HUES64 (cell line): Measurements from ENCODE around the gene PCDHA4.
A peak's percentile ranks its signal among the peaks of the same experiment; 100 is the strongest.
"Not testable (repeated sequence)": the region's sequence is repeated elsewhere in the genome, so short reads cannot be mapped to it uniquely, and the experiment has no call there.

Experiments
- H3K27ac ChIP-seq: 2 replicates; pipeline ENCODE4 v1.7.0; 2013; ENCODE audit warnings: low read depth, low read length, inconsistent platforms
- H3K27me3 ChIP-seq: 2 replicates; pipeline ENCODE4 v1.6.1; 2013; ENCODE audit warnings: mild to moderate bottlenecking, low read length; ENCODE audit not compliant: insufficient read depth
- H3K36me3 ChIP-seq: 2 replicates; pipeline ENCODE4 v1.6.1; 2013; ENCODE audit warnings: mild to moderate bottlenecking, low read length; ENCODE audit not compliant: insufficient read depth
- H3K4me1 ChIP-seq: 2 replicates; pipeline ENCODE4 v1.6.1; 2013; ENCODE audit warnings: mild to moderate bottlenecking, low read length, moderate library complexity; ENCODE audit not compliant: insufficient read depth
- H3K4me3 ChIP-seq: 2 replicates; pipeline ENCODE4 v1.5.1; 2013; ENCODE audit warnings: mild to moderate bottlenecking, low read length, moderate library complexity
- H3K9ac ChIP-seq: 2 replicates; pipeline ENCODE4 v1.6.1; 2013; ENCODE audit warnings: mild to moderate bottlenecking, low read depth, low read length
- H3K9me3 ChIP-seq: 2 replicates; pipeline ENCODE4 v1.6.1; 2013; ENCODE audit warnings: low read depth, low read length; ENCODE audit not compliant: insufficient read depth
- WGBS: fragments of 150-250, 120-280 bp; methylation state at CpG from one replicate; pipeline ENCODE4 v1.1.7; 2013; ENCODE audit warnings: missing lambda C conversion rate; 5-methylcytosine and 5-hydroxymethylcytosine counted together

The PCDHA4 gene

DNA sequence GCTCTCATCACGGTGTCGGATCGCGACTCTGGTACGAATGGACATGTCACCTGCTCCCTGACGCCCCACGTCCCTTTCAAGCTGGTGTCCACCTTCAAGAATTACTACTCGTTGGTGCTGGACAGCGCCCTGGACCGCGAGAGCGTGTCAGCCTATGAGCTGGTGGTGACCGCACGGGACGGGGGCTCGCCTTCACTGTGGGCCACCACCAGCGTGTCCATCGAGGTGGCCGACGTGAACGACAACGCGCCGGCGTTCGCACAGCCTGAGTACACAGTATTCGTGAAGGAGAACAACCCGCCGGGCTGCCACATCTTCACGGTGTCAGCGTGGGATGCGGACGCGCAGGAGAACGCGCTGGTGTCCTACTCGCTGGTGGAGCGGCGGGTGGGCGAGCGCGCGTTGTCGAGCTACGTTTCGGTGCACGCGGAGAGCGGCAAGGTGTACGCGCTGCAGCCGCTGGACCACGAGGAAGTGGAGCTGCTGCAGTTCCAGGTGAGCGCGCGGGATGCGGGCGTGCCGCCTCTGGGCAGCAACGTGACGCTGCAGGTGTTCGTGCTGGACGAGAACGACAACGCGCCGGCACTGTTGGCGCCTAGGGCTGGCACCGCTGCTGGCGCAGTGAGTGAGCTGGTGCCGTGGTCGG lies 10.7 kb upstream of the PCDHA4 start:
- 96% methylated on average over 72 of the region's 72 CpGs for WGBS
- not testable (repeated sequence) for H3K9ac ChIP-seq, H3K36me3 ChIP-seq, H3K27ac ChIP-seq, H3K4me3 ChIP-seq, H3K4me1 ChIP-seq, H3K27me3 ChIP-seq
- peaks cover 16% of the 10 kb centered on the region; the same call in 1 of the 2 replicates for H3K9me3 ChIP-seq

GRCh38 chr5:140796718-140797095 lies 10.2 kb upstream of the PCDHA4 start:
- Histone ChIP-seq H3K4me1 (no peaks in the 10 kb centered on the region), H3K27me3 (no peaks in the 10 kb centered on the region), H3K36me3 (no peaks in the 10 kb centered on the region), H3K4me3 (no peak overlapping the region), H3K9me3 (peaks cover 13% of the 10 kb centered on the region; the same call in 1 of the 2 replicates), H3K9ac (no peak overlapping the region), H3K27ac (no peak overlapping the region)
- whole genome bisulfite sequencing = 96% methylated on average over 39 of the region's 39 CpGs

DNA sequence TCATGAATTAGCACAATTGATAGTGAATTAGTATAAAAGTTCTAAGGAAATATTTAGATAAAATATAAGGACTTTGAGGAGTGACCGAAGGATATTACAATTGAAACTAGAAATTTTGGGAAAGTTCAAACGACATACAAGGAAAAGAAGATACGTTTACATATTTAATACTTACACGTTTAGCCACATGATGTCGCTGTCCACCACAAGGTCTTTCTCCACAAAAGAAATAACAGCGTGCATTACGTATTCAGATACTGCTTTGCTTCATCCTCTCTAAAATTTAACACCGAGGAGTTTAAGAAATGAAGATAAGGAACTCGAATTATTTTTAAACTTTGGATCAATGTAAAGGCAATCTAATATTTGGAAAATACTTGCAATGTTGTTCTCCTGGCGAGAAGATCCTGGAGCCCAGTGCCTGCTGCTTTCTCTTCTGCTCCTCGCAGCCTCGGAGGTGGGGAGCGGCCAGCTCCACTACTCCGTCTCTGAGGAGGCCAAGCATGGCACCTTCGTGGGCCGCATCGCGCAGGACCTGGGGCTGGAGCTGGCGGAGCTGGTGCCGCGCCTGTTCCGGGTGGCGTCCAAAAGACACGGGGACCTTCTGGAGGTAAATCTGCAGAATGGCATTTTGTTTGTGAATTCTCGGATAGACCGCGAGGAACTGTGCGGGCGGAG lies 5.9 kb upstream of the PCDHA4 start, which contains the start of gene PCDHA3:
Gene PCDHA3, plus strand, starts transcription at position 242 of the 678 bp plus-strand sequence.
- H3K9me3 ChIP-seq = no peaks in the 10 kb centered on the region
- 92% methylated on average over 29 of the region's 29 CpGs for WGBS
- H3K9ac ChIP-seq = no peak within 1 kb of the TSS
- no peaks in the 10 kb centered on the region; the same call in 1 of the 2 replicates for H3K36me3 ChIP-seq
- H3K4me1 ChIP-seq = no peaks in the 10 kb centered on the region
- H3K4me3 ChIP-seq = no peak within 1 kb of the TSS
- H3K27me3 ChIP-seq = no peaks in the 10 kb centered on the region
- H3K27ac ChIP-seq = no peak within 1 kb of the TSS

DNA sequence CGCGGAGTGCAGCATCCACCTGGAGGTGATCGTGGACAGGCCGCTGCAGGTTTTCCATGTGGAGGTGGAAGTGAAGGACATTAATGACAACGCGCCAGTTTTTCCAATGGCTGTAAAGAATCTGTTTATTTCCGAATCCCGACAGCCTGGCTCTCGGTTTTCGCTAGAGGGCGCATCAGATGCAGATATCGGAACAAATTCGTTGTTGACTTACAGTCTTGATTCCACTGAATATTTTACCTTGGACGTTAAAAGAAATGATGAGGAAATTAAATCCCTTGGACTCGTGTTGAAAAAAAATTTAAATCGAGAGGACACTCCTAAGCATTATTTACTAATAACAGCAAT lies 5.4 kb upstream of the PCDHA4 start:
- no peaks in the 10 kb centered on the region; the same call in 1 of the 2 replicates for H3K36me3 ChIP-seq
- WGBS = 93% methylated on average over 16 of the region's 16 CpGs
- no peaks in the 10 kb centered on the region for H3K27me3 ChIP-seq
- H3K4me1 ChIP-seq = no peaks in the 10 kb centered on the region
- H3K9me3 ChIP-seq = no peaks in the 10 kb centered on the region
- no peak overlapping the region for H3K9ac ChIP-seq
- no peak overlapping the region for H3K4me3 ChIP-seq
- no peak overlapping the region for H3K27ac ChIP-seq

- H3K9me3 ChIP-seq = not testable (repeated sequence)
- WGBS = 97% methylated on average over 45 of the region's 45 CpGs
Measured at GRCh38 chr5:140802381-140802780, 4.5 kb upstream of the PCDHA4 start.

GRCh38 chr5:140802781-140803271 lies 4.0 kb upstream of the PCDHA4 start:
- no peaks in the 10 kb centered on the region for H3K9me3 ChIP-seq
- H3K27me3 ChIP-seq = no peaks in the 10 kb centered on the region

More at GRCh38 chr5:140802381-140802780, 4.5 kb upstream of the PCDHA4 start:
- H3K27me3 ChIP-seq, H3K4me3 ChIP-seq, H3K36me3 ChIP-seq, H3K27ac ChIP-seq, H3K4me1 ChIP-seq, H3K9ac ChIP-seq: not testable (repeated sequence)

GRCh38 chr5:140808241-140808888 lies 1.5 kb downstream of the PCDHA4 start:
- WGBS = 96% methylated on average over 62 of the region's 62 CpGs

More at GRCh38 chr5:140802781-140803271, 4.0 kb upstream of the PCDHA4 start:
- Histone ChIP-seq H3K36me3 (no peaks in the 10 kb centered on the region; the same call in 1 of the 2 replicates), H3K4me3 (no peak overlapping the region), H3K4me1 (no peaks in the 10 kb centered on the region), H3K27ac (no peak overlapping the region), H3K9ac (no peak overlapping the region)
- 96% methylated on average over 53 of the region's 53 CpGs for WGBS

DNA sequence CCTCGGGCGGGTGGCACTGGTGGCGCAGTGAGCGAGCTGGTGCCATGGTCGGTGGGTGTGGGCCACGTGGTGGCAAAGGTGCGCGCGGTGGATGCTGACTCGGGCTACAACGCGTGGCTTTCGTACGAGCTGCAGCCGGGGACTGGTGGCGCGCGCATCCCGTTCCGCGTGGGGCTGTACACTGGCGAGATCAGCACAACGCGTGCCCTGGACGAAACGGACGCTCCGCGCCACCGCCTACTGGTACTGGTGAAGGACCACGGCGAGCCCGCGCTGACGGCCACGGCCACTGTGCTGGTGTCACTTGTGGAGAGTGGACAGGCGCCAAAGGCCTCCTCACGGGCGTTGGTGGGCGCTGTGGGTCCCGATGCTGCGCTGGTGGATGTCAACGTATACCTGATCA lies 2.0 kb downstream of the PCDHA4 start:
- Histone ChIP-seq H3K9me3 (no peaks in the 10 kb centered on the region), H3K27me3 (no peaks in the 10 kb centered on the region), H3K4me3 (no peak overlapping the region), H3K4me1 (no peaks in the 10 kb centered on the region), H3K9ac (no peak overlapping the region), H3K36me3 (no peaks in the 10 kb centered on the region), H3K27ac (no peak overlapping the region)
- 96% methylated on average over 43 of the region's 43 CpGs for WGBS

More at GRCh38 chr5:140808241-140808888, 1.5 kb downstream of the PCDHA4 start:
- not testable (repeated sequence) for H3K9ac ChIP-seq, H3K4me3 ChIP-seq, H3K27me3 ChIP-seq, H3K4me1 ChIP-seq, H3K9me3 ChIP-seq, H3K27ac ChIP-seq, H3K36me3 ChIP-seq

DNA sequence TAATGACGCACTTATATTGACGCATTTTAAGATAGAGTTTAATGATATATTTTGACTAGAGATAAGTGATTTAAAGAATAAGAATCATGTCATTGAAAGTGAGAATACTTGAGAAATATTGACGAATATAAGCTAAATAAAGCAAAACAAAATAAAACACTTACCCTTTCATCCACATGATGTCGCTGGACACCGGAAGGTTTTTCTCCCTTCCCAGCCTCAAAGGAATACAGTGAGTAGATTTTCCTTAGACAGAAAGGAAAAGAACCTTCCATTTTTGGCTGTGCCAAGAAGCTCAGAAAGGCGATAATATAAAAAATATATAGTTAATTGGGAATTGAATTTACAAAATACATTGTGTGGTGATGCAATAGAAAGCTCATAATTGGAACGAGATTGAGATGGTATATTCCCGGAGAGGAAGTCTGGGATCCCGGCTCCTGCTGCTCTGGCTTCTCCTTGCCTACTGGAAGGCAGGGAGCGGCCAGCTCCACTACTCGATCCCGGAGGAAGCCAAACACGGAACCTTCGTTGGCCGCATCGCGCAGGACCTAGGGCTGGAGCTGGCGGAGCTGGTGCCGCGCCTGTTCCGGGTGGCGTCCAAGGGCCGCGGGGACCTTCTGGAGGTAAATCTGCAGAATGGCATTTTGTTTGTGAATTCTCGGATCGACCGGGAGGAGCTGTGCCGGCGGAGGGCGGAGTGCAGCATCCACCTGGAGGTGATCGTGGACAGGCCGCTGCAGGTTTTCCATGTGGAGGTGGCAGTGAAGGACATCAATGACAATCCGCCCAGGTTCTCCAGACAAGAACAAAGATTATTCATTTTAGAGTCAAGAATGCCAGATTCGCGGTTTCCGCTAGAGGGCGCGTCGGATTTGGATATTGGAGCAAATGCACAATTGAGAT lies 14.8 kb downstream of the PCDHA4 start, which contains the start of gene PCDHA5:
Gene PCDHA5, plus strand, starts transcription at position 239 of the 906 bp plus-strand sequence.
- no peaks in the 10 kb centered on the region for H3K36me3 ChIP-seq
- H3K4me3 ChIP-seq = 0 out of 2 replicates have a peak within 1 kb of the TSS, but pooled peaks have one; percentile 26
- no peak within 1 kb of the TSS for H3K27ac ChIP-seq
- H3K9me3 ChIP-seq = no peaks in the 10 kb centered on the region
- H3K27me3 ChIP-seq = no peaks in the 10 kb centered on the region
- no peak within 1 kb of the TSS for H3K9ac ChIP-seq
- 94% methylated on average over 38 of the region's 39 CpGs for WGBS
- H3K4me1 ChIP-seq = no peaks in the 10 kb centered on the region

GRCh38 chr5:140822281-140822629 lies 15.4 kb downstream of the PCDHA4 start:
- H3K4me1 ChIP-seq = no peaks in the 10 kb centered on the region
- no peak overlapping the region for H3K27ac ChIP-seq
- no peaks in the 10 kb centered on the region for H3K36me3 ChIP-seq
- H3K27me3 ChIP-seq = no peaks in the 10 kb centered on the region
- H3K4me3 ChIP-seq = no peak overlapping the region
- no peak overlapping the region for H3K9ac ChIP-seq
- 93% methylated on average over 6 of the region's 6 CpGs for WGBS
- no peaks in the 10 kb centered on the region for H3K9me3 ChIP-seq
